ENCODE data around the gene AGBL4. TPM values are rescaled to one million over a fixed set of nuclear protein-coding genes. Genes with fewer than 3 reads are reported as not detected.
"Not testable (repeated sequence)": the region's sequence is repeated elsewhere in the genome, so short reads cannot be mapped to it uniquely, and the experiment has no call there.

AGBL4 gene
- total RNA-seq, 2 experiments from 2014 or later, result not detected

- H3K4me3 Mint-ChIP-seq, result no peak overlapping the region
- no peak for DNase-seq
- no peak overlapping the region for H3K27ac Mint-ChIP-seq
- H3K9me3 Mint-ChIP-seq, result peaks cover 11% of the 10 kb centered on the region
- no peaks in the 10 kb centered on the region for H3K27me3 Mint-ChIP-seq
- H3K4me1 Mint-ChIP-seq, result no peaks in the 10 kb centered on the region
- H3K36me3 Mint-ChIP-seq (ENCODE audit: low read depth), result no peaks in the 10 kb centered on the region
- CTCF ChIA-PET, result no interaction called here
- POLR2A ChIA-PET, result no interaction called here
Measured at GRCh38 chr1:49297783-49298182, 726.0 kb downstream of the AGBL4 start.

DNA sequence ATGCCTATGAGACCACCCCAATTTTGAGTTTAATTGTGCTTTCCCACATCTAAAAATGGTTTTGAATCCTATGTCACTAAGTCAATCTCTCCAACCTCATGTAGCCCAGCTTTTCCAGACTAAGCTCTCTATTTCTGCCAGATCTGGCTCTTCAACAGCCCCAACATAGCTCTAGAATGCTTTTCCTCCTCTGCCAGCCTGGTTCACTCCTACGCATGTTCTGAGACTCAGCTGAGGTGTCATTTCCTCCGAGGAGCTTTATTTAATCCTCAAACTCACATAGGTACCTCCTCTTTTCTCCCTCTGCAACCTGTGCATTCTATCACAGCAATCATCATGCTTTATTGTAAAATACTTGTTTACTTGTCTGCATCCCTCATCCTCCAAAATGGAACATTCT is 729.2 kb downstream of the AGBL4 start:
- H3K36me3 Mint-ChIP-seq (ENCODE audit: low read depth), result no peaks in the 10 kb centered on the region
- H3K9me3 Mint-ChIP-seq, result peaks cover 13% of the 10 kb centered on the region
- no peak overlapping the region for H3K4me3 Mint-ChIP-seq
- no peak overlapping the region for H3K27ac Mint-ChIP-seq
- ChIA-PET POLR2A (no interaction called here), CTCF (no interaction called here)
- no peaks in the 10 kb centered on the region for H3K4me1 Mint-ChIP-seq
- DNase-seq, result no peak
- no peaks in the 10 kb centered on the region for H3K27me3 Mint-ChIP-seq

DNA sequence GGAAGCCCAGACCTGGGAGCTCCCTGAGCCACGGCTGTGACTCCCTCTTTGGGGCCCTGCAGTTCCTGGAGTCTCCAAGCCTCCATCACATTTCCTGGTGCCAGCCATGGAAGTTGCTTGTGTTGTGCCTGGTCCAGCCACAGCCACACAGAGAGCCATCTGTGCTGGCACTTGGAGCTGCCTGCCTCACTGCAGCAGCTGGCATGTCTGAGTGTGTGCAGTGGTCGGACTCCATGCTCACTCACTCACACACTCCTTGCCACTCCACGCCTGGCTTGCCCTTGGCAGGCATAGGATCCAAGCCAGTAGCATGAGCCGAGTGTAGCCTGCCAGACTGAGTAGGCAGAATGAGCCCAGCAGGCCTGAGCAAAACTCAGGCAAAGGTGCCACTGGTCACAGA is 730.7 kb downstream of the AGBL4 start:
- Mint-ChIP-seq H3K4me3 (no peak overlapping the region), H3K4me1 (no peaks in the 10 kb centered on the region), H3K27ac (no peak overlapping the region), H3K36me3 (ENCODE audit: low read depth) (no peaks in the 10 kb centered on the region), H3K9me3 (peaks cover 13% of the 10 kb centered on the region), H3K27me3 (no peaks in the 10 kb centered on the region)
- DNase-seq, result no peak
- ChIA-PET POLR2A (no interaction called here), CTCF (interaction anchor here (0.8 kb wide), 1 partner anchor 15 kb away, joined by 4 read pairs; no protein-coding TSS in a partner anchor)

DNA sequence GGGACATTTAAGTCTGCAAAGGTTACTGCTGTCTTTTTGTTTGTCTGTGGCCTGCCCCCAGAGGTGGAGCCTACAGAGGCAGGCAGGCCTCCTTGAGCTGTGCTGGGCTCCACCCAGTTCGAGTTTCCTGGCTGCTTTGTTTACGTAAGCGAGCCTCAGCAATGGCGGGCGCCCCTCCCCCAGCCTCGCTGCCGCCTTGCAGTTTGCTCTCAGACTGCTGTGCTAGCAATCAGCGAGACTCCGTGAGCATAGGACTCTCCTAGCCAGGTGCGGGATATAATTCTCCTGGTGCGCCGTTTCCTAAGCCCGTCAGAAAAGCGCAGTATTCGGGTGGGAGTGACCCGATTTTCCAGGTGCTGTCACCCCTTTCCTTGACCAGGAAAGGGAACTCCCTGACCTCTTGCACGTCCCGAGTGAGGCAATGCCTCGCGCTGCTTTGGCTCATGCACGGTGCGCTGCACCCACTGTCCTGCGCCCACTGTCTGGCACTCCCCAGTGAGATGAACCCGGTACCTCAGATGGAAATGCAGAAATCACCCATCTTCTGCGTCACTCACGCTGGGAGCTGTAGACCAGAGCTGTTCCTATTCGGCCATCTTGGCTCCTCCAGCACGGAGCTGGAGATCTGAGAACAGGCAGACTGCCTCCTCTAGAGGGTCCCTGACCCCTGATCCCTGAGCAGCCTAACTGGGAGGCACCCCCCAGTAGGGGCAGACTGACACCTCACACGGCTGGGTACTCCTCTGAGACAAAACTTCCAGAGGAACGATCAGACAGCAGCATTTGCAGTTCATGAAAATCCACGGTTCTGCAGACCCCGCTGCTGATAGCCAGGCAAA is 766.3 kb downstream of the AGBL4 start:
- POLR2A ChIA-PET, CTCF ChIA-PET, DNase-seq: not testable (repeated sequence)

GRCh38 chr1:49252917-49253316 is 770.8 kb downstream of the AGBL4 start:
- peaks cover 23% of the 10 kb centered on the region for H3K9me3 Mint-ChIP-seq
- no peak for DNase-seq
- H3K36me3 Mint-ChIP-seq (ENCODE audit: low read depth), result no peaks in the 10 kb centered on the region
- H3K27ac Mint-ChIP-seq, result no peak overlapping the region
- CTCF ChIA-PET, result no interaction called here
- no peak overlapping the region for H3K4me3 Mint-ChIP-seq
- POLR2A ChIA-PET, result no interaction called here
- no peaks in the 10 kb centered on the region for H3K4me1 Mint-ChIP-seq
- H3K27me3 Mint-ChIP-seq, result no peaks in the 10 kb centered on the region

More for the DNA sequence above, 766.3 kb downstream of the AGBL4 start:
- not testable (repeated sequence) for H3K36me3 Mint-ChIP-seq (ENCODE audit: low read depth); H3K27ac Mint-ChIP-seq; H3K27me3 Mint-ChIP-seq; H3K4me1 Mint-ChIP-seq; H3K4me3 Mint-ChIP-seq
- H3K9me3 Mint-ChIP-seq, result peaks cover 21% of the 10 kb centered on the region

DNA sequence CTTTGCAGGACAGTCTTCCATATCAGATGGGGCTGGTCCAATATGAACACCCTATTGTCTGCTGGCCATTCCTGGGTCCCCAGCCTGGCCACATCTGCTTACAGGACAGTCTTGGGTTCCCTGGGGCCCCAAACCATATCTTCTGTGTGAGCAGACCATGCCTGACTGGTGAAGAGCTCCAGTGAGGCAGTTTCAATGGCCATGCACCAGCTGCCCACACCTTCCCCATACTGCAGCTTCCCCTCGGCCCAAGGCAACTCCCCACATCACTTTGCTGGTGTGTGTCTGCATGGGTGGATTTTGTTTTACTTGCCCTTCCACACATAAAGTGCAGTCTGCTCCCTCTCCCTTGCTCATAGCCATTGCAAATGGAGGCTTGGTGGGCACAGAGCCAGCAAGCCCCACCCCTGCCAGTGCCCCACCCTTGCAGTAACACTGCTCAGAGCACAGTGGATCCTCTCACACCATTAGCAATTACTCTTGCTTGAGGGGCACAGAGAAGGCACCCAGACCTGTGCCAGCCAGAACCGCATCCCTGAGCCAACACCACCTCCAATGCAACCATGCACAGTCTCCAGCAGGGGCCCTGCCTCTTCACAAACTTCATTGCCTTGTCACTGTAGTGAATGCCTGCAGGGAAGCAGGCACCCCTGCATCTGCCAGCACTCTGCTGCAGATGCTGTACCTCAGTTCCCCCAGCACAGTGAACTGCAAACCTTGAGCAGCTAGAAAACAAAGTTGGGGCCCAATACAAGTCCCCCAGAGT is 772.6 kb downstream of the AGBL4 start:
- Mint-ChIP-seq H3K36me3 (ENCODE audit: low read depth) (no peaks in the 10 kb centered on the region), H3K4me1 (no peaks in the 10 kb centered on the region), H3K9me3 (peaks cover 18% of the 10 kb centered on the region), H3K27me3 (no peaks in the 10 kb centered on the region), H3K27ac (no peak overlapping the region), H3K4me3 (no peak overlapping the region)
- CTCF ChIA-PET, result no interaction called here
- POLR2A ChIA-PET, result no interaction called here
- DNase-seq, result no peak

DNA sequence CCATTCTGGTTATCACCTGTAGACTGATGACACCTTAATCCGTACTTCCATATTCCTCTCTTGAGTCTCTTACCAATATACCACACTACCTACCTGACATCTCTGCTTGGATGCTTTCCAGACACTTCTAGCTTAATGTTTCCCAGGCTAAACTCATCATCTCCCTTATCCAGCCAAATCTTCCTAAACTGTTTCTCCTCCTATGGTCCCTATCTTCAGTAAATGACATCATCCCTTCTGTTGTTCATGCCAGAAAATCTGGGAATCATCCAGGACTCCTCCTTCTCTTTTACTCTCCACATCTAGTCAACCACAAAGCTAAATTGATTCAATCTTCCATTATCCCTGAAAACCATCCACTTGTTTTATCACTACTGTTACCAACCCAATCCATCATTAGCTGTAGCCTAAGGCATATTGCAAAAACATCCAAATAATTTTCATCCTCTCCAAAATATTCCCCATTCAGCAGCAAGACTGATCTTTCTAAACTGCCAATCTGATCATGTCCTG is 783.0 kb downstream of the AGBL4 start:
- Mint-ChIP-seq H3K36me3 (ENCODE audit: low read depth) (no peaks in the 10 kb centered on the region), H3K4me3 (no peak overlapping the region), H3K27me3 (no peaks in the 10 kb centered on the region), H3K9me3 (peaks cover 2% of the 10 kb centered on the region), H3K27ac (no peak overlapping the region), H3K4me1 (no peaks in the 10 kb centered on the region)
- POLR2A ChIA-PET, result no interaction called here
- DNase-seq, result no peak
- CTCF ChIA-PET, result no interaction called here

GRCh38 chr1:49234988-49235387 is 788.8 kb downstream of the AGBL4 start:
- Mint-ChIP-seq H3K4me1 (no peaks in the 10 kb centered on the region), H3K9me3 (peaks cover 2% of the 10 kb centered on the region), H3K36me3 (ENCODE audit: low read depth) (no peaks in the 10 kb centered on the region), H3K4me3 (no peak overlapping the region), H3K27me3 (no peaks in the 10 kb centered on the region), H3K27ac (no peak overlapping the region)
- DNase-seq, result no peak
- ChIA-PET POLR2A (no interaction called here), CTCF (no interaction called here)

GRCh38 chr1:49229555-49229954 is 794.2 kb downstream of the AGBL4 start:
- ChIA-PET POLR2A (no interaction called here), CTCF (no interaction called here)
- DNase-seq, result no peak

DNA sequence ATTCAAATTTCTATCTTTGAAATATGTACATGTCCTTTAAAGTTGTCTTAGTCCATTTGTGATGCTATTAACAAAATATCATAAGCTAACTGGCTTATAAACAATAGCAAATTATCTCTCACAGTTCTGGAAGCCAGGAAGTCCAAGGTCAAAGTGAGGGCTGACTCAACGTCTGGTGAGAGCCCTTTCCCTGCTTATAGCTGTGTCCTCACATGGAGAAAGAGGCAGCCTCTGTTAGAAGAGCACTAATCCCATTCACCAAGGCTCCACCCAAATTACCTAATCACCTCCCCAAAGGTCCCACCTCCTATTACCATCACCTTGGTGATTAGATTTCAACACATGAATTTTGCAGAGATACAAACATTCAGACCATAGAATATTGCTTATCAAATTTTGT is 797.0 kb downstream of the AGBL4 start:
- no peaks in the 10 kb centered on the region for H3K27me3 Mint-ChIP-seq
- H3K9me3 Mint-ChIP-seq, result no peaks in the 10 kb centered on the region
- no peak overlapping the region for H3K4me3 Mint-ChIP-seq
- CTCF ChIA-PET, result no interaction called here
- H3K4me1 Mint-ChIP-seq, result no peaks in the 10 kb centered on the region
- DNase-seq, result no peak
- POLR2A ChIA-PET, result no interaction called here
- H3K27ac Mint-ChIP-seq, result no peak overlapping the region
- H3K36me3 Mint-ChIP-seq (ENCODE audit: low read depth), result no peaks in the 10 kb centered on the region

More at GRCh38 chr1:49229555-49229954, 794.2 kb downstream of the AGBL4 start:
- no peaks in the 10 kb centered on the region for H3K36me3 Mint-ChIP-seq (ENCODE audit: low read depth)
- no peaks in the 10 kb centered on the region for H3K4me1 Mint-ChIP-seq
- no peak overlapping the region for H3K27ac Mint-ChIP-seq
- no peak overlapping the region for H3K4me3 Mint-ChIP-seq
- no peaks in the 10 kb centered on the region for H3K27me3 Mint-ChIP-seq
- no peaks in the 10 kb centered on the region for H3K9me3 Mint-ChIP-seq

- no peak for DNase-seq
- CTCF ChIA-PET, result no interaction called here
- Mint-ChIP-seq H3K27ac (no peak overlapping the region), H3K9me3 (no peaks in the 10 kb centered on the region), H3K36me3 (ENCODE audit: low read depth) (no peaks in the 10 kb centered on the region), H3K4me1 (no peaks in the 10 kb centered on the region), H3K4me3 (no peak overlapping the region), H3K27me3 (no peaks in the 10 kb centered on the region)
- POLR2A ChIA-PET, result no interaction called here
Measured at GRCh38 chr1:49225464-49225863, 798.3 kb downstream of the AGBL4 start.

- Mint-ChIP-seq H3K4me3 (no peak overlapping the region), H3K36me3 (ENCODE audit: low read depth) (no peaks in the 10 kb centered on the region), H3K27ac (no peak overlapping the region), H3K27me3 (no peaks in the 10 kb centered on the region), H3K4me1 (no peaks in the 10 kb centered on the region), H3K9me3 (no peaks in the 10 kb centered on the region)
- ChIA-PET CTCF (no interaction called here), POLR2A (no interaction called here)
- no peak for DNase-seq
Measured at GRCh38 chr1:49213301-49213700, 810.5 kb downstream of the AGBL4 start.

- CTCF ChIA-PET, result no interaction called here
- Mint-ChIP-seq H3K4me1 (no peaks in the 10 kb centered on the region), H3K9me3 (no peaks in the 10 kb centered on the region), H3K36me3 (ENCODE audit: low read depth) (no peaks in the 10 kb centered on the region), H3K27ac (no peak overlapping the region), H3K4me3 (no peak overlapping the region), H3K27me3 (no peaks in the 10 kb centered on the region)
- DNase-seq, result no peak
- POLR2A ChIA-PET, result no interaction called here
Measured at GRCh38 chr1:49208712-49209111, 815.0 kb downstream of the AGBL4 start.

- ChIA-PET CTCF (no interaction called here), POLR2A (no interaction called here)
- Mint-ChIP-seq H3K36me3 (ENCODE audit: low read depth) (no peaks in the 10 kb centered on the region), H3K4me3 (no peak overlapping the region), H3K9me3 (peaks cover 3% of the 10 kb centered on the region), H3K27ac (no peak overlapping the region), H3K27me3 (no peaks in the 10 kb centered on the region), H3K4me1 (no peaks in the 10 kb centered on the region)
- no peak for DNase-seq
Measured at GRCh38 chr1:49204720-49205119, 819.0 kb downstream of the AGBL4 start.
